SK-MEL-5 (cell line): ENCODE results near the gene PDPN. TPM values are rescaled to one million over a fixed set of nuclear protein-coding genes. Genes with fewer than 3 reads are reported as not detected.
"Not testable (repeated sequence)": the region's sequence is repeated elsewhere in the genome, so short reads cannot be mapped to it uniquely, and the experiment has no call there.

Experiments
- DNase-seq: peaks from one replicate; pipeline ENCODE4 v3.0.0-alpha.2; 2016; ENCODE audit warnings: low read depth, low spot score
- in situ Hi-C: cut with HindIII; loops from 2 replicates; pipeline ENCODE4 v1.10.0; 2016; ENCODE audit warnings: low sequenced_read_pairs, high pct_unique_total_duplicates, low pct_unique_long_range_greater_than_20kb
- total RNA-seq: library from RNA; depleted of rRNA; stranded (reverse); fragments of >200 nt; shearing (Covaris generic); gene quantifications from 2 replicates; pipeline ENCODE4 v1.2.3, GENCODE V29; 2014

The PDPN gene
- total RNA-seq, 1 experiment from 2014 or later, result not detected

DNA sequence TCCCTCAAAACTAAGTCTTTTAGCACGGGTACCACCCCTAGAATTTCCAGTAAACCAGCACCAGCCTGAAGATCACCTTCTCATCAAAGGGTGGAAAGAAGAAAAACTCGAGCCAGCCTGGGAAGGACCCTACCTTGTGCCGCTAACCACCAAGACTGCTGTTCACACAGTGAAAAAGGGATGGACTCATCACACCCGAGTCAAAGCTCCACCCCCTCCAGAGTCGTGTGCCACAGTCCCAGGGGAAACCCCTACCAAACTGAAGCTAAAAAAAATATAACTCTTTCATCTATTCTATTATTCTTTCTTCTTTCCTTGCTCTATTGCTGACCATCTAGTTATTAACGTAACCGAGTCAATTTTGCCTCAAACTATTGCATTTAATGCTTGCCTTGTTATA is 13.2 kb upstream of the PDPN start:
- in situ Hi-C loops, DNase-seq: not testable (repeated sequence)

DNA sequence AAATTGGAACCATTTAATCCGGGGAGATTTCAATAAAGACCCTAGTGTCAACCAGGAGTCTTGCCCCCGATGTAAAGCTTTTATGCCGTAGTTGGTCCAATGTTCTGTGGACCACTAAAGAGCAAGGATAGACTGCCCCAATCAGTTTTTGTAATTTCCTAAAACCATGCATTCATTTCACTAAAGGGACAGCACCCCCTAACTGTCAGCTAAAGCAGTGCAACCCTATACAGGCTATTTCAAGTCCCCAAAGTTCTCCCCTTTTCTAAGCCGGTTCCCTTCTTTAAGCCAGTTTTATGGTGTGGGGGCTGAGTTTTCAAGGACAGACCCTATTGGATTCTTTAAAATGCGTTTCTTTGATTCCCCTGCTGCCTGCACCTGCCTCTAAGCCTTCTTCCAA is 12.7 kb upstream of the PDPN start:
- DNase-seq, result no peak
- in situ Hi-C loops, result no loop called here

DNA sequence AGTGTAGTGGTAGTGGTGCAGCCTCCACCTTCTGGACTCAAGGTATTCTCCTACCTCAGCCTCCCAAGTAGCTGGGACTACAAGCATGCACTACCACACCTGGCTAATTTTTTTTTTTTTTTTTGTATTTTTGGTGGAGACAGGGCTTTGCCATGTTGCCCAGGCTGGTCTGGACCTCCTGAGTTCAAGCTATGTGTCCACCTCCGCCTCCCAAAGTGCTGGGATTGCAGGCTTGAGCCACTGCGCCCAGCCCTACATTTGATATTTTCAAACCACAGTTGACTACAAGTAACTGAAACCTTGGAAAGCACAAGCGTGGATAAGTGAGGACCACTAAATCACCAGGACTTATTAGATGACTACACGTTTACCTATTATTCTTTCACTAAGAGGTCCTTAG is 10.0 kb upstream of the PDPN start:
- DNase-seq, result no peak
- in situ Hi-C loops, result no loop called here

DNA sequence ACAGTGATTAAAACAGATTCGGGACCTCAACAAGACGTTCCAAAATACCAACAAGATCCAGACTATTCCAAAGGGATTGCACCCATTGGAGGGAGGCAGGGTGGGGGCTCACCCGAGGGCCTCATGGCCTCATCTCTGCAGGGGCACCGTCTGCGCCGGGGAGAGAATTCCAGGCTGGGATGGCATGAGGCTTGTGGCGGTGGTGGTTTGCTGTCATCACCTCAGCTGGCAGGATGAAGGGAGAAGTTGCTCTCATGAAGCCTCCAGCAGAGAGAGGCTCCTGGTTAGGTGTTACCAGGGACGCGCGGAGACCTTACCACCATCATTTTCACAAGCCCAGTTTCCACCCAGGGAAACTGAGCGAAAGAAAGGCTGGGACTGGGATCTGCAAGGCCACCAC is 6.7 kb upstream of the PDPN start:
- in situ Hi-C loops, result no loop called here
- DNase-seq, result no peak

DNA sequence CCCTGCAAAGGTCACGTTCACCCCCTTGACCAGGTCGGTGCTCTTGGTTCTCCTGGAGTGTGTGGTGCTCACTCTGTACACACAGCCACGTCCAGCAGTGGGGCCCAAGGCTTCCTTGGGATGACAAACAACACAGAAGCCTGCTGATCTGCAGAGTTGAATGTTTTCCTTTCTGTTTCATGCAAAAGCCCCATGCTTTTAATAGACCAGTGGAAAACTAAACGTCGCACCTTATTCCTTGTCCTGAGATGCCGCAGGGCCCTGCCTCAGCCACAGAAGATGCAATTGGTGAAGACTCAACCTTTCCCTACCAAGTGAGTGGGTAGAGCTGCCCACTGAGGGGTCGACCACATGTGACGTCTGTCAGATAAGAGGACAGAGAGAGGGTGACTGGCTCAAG is 5.8 kb upstream of the PDPN start:
- in situ Hi-C loops, result no loop called here
- DNase-seq, result no peak

DNA sequence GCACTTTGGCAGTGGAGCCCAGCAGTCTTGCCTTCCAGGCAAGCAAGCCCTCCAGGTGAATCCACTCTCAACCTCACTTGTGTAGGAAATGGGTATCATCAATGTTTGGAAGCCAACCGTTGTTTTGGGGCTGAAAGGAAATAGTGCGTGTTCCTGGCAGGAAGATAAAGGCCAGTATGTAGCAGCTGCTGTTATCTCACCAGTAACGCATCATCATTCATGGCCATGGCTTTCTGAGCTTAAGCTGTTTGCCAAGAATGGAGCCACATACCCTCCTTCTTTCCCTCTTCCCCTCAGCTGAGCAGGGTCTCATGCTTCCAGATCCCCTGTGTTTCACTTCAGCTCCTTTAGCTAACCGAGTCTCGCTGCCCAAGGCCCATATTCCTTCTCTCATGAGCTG is 2.2 kb upstream of the PDPN start:
- no peak for DNase-seq
- in situ Hi-C loops, result no loop called here

DNA sequence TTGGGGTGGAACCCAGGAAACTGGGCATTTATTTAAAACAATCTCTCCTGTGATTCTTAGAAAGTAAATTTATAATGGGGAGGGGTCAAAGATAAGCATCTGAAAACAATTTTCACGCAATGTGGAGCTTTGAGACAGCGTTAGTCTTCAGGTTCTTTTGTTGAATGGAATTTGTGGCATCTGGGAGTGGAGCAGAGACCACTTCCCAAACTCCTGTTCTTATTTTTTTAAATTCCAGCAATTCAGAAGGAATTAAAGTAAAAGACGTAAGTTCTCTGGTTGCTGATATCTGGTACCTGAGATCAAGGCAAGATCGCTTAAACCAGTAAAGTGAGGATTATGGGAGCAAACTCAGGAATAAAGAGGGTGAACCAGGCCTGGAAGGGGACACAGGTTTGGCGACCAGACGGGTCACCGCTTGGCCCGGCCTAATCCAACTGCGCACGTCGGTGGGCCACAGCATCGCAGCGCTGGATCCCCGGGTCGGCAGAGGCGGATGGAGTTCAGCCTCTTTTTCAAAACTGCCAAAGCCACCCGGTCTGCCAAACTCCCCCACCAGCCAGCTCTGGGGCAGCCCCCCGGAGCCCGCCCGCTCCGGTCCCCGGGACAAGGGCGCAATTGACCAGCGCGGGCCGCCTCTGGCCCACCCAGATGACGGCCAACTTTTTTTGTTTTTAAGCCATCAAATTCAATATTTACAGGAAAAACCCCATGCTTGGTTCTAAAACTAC is 754 bp upstream of the PDPN start:
- in situ Hi-C loops, result no loop called here
- DNase-seq, result no peak

DNA sequence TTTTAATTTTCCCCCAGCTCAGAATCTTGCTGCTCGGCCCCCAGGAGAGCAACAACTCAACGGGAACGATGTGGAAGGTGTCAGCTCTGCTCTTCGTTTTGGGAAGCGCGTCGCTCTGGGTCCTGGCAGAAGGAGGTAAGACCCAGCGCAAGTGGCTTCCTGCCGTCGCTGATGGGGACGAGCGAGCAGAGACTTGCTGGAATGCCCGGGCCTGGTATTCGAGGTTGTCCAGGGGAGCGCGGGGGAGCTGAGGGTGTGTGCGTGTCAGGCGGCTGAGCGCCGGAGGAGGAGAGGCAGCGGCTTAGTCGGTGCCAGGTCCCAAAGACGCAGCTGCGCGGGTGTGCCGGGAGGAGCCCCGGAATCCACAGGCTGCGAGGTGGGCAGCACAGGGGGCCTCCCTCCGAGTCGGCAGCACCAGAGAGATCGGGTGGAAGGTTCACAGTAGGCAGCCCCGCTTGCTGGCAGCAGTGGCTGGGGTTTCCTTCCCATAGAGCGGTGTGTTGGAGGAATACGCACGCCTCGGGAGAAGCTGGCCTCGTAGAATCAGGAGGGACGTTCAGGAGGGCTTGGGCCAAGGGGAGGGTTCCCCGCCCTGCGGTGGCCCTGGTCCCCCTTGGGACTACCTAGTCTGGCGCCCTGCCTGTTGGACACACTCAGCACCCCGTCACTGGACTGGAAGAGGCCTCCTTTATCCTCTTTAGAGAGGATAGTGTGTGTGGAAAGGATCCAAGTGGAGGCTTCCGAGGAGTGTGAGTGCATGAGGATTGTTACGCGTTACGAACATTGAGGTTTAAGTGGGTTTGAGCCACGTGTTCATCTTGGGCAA is 547 bp downstream of the PDPN start:
- in situ Hi-C loops, result no loop called here
- no peak for DNase-seq

DNA sequence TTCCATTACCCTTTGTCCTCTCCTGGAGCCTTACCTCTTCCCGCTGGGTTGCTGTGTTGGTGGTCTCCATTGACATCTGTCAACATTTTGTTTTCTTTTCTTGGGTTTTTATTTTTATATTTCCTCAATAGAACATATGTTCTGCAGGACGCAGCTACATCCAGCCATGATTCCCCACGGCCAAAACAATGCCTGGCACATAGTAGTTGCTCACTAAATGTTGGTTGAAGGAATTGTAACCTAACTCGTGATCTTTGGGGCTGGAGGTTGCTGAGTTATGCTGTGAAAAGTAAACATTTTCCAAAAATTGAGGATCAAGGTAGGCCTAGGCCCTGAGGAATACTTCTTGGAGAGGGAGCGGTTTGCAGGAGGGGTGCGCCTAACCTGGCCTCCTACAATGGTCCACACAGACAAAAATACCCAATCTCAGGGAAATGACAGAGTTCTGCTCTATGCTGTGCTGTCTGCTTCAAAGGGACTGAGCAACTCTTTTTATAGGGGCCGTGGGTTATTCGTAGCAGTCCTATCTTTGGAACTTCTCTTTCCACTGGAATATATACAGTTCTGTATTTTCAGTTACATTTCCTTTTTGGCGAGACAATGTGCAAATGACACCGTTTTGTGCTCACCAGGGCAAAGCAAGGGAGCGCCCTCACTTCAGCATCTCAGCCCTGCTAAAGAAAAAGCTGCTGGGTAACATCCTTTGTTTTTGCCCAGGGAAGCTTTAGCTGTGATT is 1.4 kb downstream of the PDPN start:
- in situ Hi-C loops, result no loop called here
- no peak for DNase-seq

DNA sequence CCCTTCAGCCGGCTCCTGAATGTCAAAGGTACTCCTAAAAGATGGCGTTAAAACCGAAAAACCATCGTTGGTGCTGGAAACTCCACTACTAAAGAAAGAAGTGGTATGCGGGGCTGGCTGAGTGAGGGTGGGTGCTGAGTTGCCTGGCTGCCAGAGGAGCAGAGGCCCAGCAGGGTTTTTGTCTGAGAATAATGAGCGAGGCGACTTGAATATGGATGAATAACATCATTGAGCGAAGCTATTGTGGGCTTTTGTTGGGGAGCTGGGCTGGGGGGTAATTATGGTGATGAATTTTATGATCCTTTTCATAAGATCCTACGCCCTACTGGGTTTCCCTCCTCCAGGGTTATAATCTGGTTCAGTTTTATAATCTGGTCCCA is 2.0 kb downstream of the PDPN start:
- DNase-seq, result no peak
- in situ Hi-C loops, result no loop called here

DNA sequence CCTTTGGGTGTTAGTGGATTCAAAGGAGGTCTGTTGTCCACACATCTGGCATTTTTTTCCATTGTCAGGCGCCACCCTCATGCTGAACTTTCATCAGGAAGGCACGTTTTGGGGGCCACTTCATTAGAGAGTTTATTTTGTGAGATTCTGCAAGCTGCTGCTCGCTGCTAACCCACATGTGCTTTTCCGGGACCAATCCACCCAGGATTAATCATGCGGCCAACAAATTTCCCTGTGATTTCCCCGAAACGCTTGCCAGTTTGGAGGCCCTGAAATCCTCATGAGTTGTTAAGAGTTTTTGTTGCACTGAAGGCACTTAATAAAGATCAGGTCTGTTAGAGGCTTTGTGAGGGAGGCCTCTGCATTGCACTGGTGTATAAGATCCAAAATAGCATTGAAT is 2.4 kb downstream of the PDPN start:
- in situ Hi-C loops, result no loop called here
- no peak for DNase-seq

DNA sequence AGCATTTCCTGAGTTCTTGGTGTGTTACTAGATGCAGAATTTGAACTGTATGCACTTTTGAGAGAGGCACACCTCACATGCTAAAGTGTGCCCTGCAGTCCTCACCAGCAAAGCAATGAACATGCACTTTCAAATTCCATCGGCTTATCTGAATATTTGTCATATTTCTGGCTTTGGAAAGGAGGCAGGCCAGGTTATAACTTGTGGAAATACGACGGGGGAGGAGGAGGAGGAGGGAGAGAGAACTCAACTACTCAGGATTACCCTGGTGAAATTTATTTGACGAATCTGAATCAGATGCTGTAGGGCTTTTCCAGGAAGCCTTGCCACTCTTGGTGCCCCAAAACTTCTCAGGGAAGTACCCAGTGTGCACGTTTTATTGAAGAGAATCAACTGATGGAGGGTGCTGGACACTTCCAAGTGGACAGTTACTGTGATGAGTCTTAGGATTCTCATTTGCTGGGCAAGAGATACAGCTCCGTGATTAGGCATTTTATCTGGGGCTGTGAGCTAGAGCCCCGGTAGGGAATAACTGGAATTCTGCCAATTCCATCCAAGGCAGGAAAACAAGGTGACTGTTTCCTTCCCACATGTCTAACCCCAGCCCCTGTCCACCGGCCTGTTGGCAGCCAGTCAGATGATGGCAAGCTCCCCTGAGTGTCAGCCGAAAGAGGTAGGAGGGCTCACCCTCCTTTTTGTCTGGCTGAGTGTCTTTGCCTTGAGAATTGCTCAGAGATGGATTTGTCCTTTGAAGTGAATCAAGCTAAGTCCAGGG is 3.8 kb downstream of the PDPN start:
- no peak for DNase-seq
- in situ Hi-C loops, result no loop called here

DNA sequence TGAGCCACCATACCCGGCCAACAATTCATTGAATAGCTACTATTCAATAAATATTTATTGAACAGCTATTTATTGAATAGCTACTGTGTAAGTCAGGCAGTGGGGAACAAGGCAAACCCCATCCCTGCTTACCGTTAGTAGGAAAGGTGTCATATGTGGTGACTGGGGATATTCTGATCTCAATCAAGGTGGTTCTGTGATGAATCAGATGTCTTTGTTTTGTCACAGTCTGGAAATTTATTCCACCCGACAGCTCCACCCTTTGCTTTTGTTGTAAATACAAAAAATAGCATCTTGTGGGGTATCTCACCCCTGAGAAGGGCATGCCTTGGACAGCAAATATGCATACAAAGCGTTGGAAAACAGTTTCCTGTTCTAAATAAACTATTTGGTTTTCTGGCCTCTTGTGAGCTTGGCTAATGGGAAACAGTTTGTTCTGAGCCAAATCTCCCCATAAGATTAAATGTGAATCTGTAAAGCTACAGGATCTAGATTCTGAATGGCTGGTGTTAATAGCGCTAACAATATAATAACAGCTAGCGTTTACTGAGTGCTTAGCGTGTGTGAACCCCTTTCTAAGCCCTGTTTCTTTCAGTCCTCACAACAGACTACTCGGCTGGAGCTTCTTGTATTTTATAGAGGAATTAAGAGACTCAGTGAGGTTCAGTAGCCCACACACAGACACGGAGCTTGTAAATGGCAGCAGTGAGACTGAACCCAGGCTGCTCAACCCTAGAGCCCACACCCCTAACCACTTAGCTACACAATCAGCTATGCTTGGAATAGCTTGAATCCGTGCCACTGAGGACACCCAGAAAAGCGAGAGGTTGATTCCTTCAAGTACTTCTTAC is 5.5 kb downstream of the PDPN start:
- no peak for DNase-seq
- in situ Hi-C loops, result no loop called here

DNA sequence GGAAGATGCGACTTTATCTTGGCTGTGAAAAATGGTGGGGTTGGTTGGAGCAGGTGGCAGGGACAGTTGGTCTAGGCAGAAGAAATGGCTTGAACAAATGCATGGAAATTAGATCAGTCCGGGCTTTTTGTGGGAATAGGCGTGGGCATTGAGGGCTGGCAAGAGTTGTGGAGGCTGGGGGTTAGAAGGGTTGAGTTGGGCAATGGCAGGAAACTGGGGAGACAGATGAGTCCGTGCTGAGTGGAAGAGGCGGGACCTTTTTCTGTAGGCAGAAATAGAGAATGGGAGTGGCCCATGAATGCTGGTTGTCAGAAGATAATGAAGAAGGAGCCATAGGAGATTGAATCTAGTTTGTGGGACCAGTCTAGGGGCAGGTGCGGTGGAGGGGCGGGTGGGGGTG is 6.9 kb downstream of the PDPN start:
- no peak for DNase-seq
- in situ Hi-C loops, result no loop called here

DNA sequence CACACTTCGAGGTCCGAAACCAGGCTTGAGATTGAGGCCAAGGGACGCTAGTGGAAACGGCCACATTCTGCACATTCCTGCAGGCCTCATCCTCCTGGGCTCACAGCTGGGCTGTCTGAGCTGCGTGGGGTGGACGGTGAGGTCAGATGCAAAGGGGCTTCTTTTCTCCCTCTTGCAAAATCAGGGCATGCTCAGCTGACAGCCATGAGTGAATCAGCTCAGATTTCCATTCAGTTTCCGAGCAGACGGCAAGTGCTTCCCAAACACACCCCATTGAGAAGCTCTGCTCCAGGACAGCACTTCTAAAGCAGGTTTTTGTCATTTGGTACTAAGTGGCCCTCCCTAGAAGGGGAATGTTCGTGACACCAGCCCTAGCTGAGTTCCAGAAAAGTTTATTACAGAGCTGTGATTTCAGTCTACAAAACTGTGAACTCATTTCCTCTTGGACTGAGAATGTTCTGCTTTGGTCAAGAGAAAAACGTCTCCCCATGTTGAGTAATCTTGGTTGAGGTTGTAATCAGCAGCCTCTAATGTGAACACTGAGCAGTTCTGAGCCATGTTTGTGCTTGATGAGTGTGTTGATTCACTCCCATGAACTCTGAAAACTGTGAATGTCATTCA is 10.0 kb downstream of the PDPN start:
- in situ Hi-C loops, result no loop called here
- no peak for DNase-seq

DNA sequence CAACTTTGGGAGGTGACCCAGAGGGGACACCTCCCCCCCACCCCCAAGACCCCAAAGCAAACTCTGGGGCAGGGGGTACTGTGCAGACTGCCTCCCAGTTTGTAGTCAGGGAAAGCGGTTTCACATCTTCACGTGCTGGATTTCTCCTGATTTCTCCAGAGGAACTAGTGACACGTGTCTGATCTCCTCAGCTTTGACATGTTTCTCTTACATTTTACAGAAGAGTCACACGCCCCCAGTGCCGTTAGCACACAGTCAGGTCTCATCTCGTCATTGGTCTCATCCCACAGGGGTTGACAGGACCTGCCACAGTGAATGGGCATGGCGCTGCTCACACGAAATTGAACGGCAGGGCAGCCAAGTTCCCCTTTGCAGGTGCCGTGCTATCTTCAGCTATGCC is 11.8 kb downstream of the PDPN start:
- no peak for DNase-seq
- in situ Hi-C loops, result no loop called here

DNA sequence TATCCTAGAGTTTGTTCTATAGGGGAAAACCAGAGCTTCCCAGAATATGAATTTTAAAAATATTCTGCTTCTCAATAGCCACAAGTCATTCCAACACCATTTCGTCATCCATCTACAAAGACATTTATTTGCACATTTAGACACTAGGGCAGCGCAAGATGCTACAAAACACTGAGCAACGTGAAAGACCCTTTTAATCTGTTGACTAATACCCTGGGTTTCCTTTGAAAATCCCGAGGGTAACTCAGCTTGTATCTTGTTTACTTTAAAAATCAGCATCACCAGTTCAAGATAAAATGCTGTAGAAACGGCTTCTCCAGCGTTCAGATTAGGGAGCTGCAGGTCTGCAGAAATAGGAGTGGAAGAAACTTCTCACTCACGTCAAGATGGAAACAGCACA is 13.5 kb downstream of the PDPN start:
- no peak for DNase-seq

More for the DNA sequence above, 13.5 kb downstream of the PDPN start:
- in situ Hi-C loops, result no loop called here
